Measurements from ENCODE around the gene FAM53A. TPM values are rescaled to one million over a fixed set of nuclear protein-coding genes. Genes with fewer than 3 reads are reported as not detected.

Gene FAM53A
- total and polyA plus RNA-seq, 5 donors: 1.1 to 1.6 (median 1.2) TPM

- H3K27me3 ChIP-seq (ENCODE audit: control insufficient read depth, insufficient read depth): no peaks in the 10 kb centered on the region
- no peaks in the 10 kb centered on the region for H3K9me3 ChIP-seq (ENCODE audit: control insufficient read depth, low read length)
- no peak for ATAC-seq
- peak in 2 of 3 donors; percentile 59 to 66 for DNase-seq
- intact Hi-C loops (cut with DNase I): no loop called here
- WGBS: 79% methylated on average over 37 of the region's 37 CpGs
- H3K4me3 ChIP-seq (ENCODE audit: low read length): no peak overlapping the region
- H3K4me1 ChIP-seq (ENCODE audit: control insufficient read depth, insufficient read depth, low read length): no peaks in the 10 kb centered on the region
- no peak overlapping the region for H3K27ac ChIP-seq (ENCODE audit: low read length)
These were observed 69.1 kb downstream of the FAM53A start for GRCh38 chr4:1614854-1615595.

GRCh38 chr4:1614502-1614853 lies 69.6 kb downstream of the FAM53A start:
- H3K27ac ChIP-seq (ENCODE audit: low read length): no peak overlapping the region
- DNase-seq (peak in 1 of 3 donors; percentile 45), ATAC-seq (no peak)
- no peaks in the 10 kb centered on the region for H3K27me3 ChIP-seq (ENCODE audit: control insufficient read depth, insufficient read depth)
- no peaks in the 10 kb centered on the region for H3K4me1 ChIP-seq (ENCODE audit: control insufficient read depth, insufficient read depth, low read length)
- no peak overlapping the region for H3K4me3 ChIP-seq (ENCODE audit: low read length)
- no peaks in the 10 kb centered on the region for H3K9me3 ChIP-seq (ENCODE audit: control insufficient read depth, low read length)
- WGBS: 87% methylated on average over 17 of the region's 17 CpGs
- intact Hi-C loops (cut with DNase I): no loop called here

DNA sequence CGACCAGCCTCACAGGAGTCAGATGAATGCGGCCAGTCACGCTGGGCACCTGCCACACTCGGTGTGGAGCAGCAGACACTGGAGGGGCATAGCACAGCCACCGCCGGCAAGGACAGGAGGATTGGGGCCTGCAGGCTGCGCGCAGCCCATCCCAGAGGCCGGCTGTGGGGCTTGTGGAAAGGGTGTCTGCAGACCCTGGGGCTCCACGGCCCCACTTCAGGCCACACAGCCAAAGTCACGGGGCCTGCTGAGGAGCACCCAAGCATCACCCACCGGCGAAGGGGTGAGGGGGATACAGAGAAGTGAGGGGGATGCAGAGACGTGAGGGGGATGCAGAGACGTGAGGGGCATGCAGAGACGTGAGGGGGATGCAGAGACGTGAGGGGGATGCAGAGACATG lies 70.1 kb downstream of the FAM53A start:
- 92% methylated on average over 17 of the region's 17 CpGs for WGBS

GRCh38 chr4:1613099-1613495 lies 71.0 kb downstream of the FAM53A start:
- 79% methylated on average over 9 of the region's 9 CpGs for WGBS
- intact Hi-C loops (cut with DNase I): no loop called here
- Histone ChIP-seq H3K27me3 (ENCODE audit: control insufficient read depth, insufficient read depth) (no peaks in the 10 kb centered on the region), H3K4me3 (ENCODE audit: low read length) (no peak overlapping the region), H3K4me1 (ENCODE audit: control insufficient read depth, insufficient read depth, low read length) (no peaks in the 10 kb centered on the region), H3K9me3 (ENCODE audit: control insufficient read depth, low read length) (no peaks in the 10 kb centered on the region), H3K27ac (ENCODE audit: low read length) (no peak overlapping the region)
- ATAC-seq (no peak), DNase-seq (peak in 1 of 3 donors; percentile 40)

More for the DNA sequence above, 70.1 kb downstream of the FAM53A start:
- ATAC-seq: no peak
- peak in 2 of 3 donors; percentile 16 to 35 for DNase-seq
- Histone ChIP-seq H3K27me3 (ENCODE audit: control insufficient read depth, insufficient read depth) (no peaks in the 10 kb centered on the region), H3K4me3 (ENCODE audit: low read length) (no peak overlapping the region), H3K27ac (ENCODE audit: low read length) (no peak overlapping the region), H3K4me1 (ENCODE audit: control insufficient read depth, insufficient read depth, low read length) (no peaks in the 10 kb centered on the region), H3K9me3 (ENCODE audit: control insufficient read depth, low read length) (no peaks in the 10 kb centered on the region)
- intact Hi-C loops (cut with DNase I): no loop called here

DNA sequence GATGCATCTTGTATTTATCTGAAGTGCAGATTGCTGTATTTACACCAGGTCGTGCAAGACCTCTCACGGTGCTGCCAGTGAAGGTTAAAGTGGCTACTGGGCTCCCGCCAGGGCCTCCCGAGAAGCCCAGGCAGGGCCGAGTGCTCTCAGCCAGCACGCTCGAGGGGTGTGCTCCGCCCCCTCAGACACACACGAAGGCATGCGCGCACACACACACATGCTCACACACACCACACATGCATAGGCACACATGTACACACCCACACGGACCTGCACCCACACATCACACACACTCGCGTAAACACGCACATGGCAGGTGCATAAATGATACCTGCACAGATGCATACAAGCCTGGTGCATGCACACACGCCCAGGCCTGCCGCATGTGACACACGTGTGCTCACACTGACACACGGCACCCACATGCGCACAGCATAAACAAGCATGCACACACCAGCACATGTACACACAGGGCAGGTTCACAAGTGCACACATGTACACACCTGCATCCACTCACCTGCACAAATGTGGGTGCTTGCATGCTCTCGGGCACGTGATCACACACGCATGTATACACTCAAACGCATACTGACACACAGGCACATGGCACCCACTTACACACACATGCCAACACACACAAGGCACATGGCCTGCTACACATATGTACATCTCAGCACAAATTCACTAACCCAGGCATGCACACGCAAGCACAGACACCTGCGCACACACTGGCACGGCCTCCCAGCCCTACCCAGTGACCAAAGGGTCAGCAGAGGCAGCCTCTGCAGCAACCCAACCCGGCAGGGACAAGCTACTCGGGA lies 71.6 kb downstream of the FAM53A start:
- intact Hi-C loops (cut with DNase I): no loop called here

DNA sequence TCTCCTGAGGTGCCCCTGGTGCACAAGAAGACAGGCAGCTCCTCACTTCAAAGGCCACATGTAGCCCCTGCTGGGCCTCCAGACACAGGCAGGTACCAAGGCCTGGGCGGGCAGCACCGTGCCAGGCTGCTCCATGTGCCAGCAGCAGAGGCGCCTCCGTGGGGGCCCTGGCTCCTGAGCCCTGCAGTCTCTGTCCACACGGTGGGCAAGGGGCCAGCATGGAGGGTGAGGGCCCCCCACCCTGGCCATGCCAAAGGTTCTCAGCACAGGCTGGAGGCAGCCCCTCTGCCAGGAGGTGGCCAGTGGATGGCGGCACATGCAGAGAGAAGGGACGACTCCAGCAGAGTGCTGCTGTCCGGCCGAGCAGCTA lies 72.6 kb downstream of the FAM53A start:
- H3K9me3 ChIP-seq (ENCODE audit: control insufficient read depth, low read length): no peaks in the 10 kb centered on the region
- no peak overlapping the region for H3K4me3 ChIP-seq (ENCODE audit: low read length)
- WGBS: 73% methylated on average over 9 of the region's 9 CpGs
- peak; percentile 14 to 53 (median 50) for DNase-seq
- no peak for ATAC-seq
- no peaks in the 10 kb centered on the region for H3K27me3 ChIP-seq (ENCODE audit: control insufficient read depth, insufficient read depth)
- no peak overlapping the region for H3K27ac ChIP-seq (ENCODE audit: low read length)
- intact Hi-C loops (cut with DNase I): no loop called here
- no peaks in the 10 kb centered on the region for H3K4me1 ChIP-seq (ENCODE audit: control insufficient read depth, insufficient read depth, low read length)

More for the DNA sequence above, 71.6 kb downstream of the FAM53A start:
- whole genome bisulfite sequencing: 83% methylated on average over 29 of the region's 29 CpGs
- ATAC-seq (no peak), DNase-seq (peak; percentile 8 to 47 (median 31))
- H3K27me3 ChIP-seq (ENCODE audit: control insufficient read depth, insufficient read depth): no peaks in the 10 kb centered on the region
- H3K9me3 ChIP-seq (ENCODE audit: control insufficient read depth, low read length): no peaks in the 10 kb centered on the region
- H3K4me1 ChIP-seq (ENCODE audit: control insufficient read depth, insufficient read depth, low read length): no peaks in the 10 kb centered on the region
- H3K4me3 ChIP-seq (ENCODE audit: low read length): no peak overlapping the region
- no peak overlapping the region for H3K27ac ChIP-seq (ENCODE audit: low read length)

GRCh38 chr4:1610791-1611500 lies 73.2 kb downstream of the FAM53A start:
- ATAC-seq (peak in 1 of 2 donors; percentile 12), DNase-seq (peak; percentile 10 to 38 (median 38))
- Histone ChIP-seq H3K4me1 (ENCODE audit: control insufficient read depth, insufficient read depth, low read length) (no peaks in the 10 kb centered on the region), H3K4me3 (ENCODE audit: low read length) (no peak overlapping the region), H3K27me3 (ENCODE audit: control insufficient read depth, insufficient read depth) (no peaks in the 10 kb centered on the region), H3K9me3 (ENCODE audit: control insufficient read depth, low read length) (no peaks in the 10 kb centered on the region), H3K27ac (ENCODE audit: low read length) (no peak overlapping the region)
- intact Hi-C loops (cut with DNase I): no loop called here
- WGBS: 81% methylated on average over 21 of the region's 21 CpGs

DNA sequence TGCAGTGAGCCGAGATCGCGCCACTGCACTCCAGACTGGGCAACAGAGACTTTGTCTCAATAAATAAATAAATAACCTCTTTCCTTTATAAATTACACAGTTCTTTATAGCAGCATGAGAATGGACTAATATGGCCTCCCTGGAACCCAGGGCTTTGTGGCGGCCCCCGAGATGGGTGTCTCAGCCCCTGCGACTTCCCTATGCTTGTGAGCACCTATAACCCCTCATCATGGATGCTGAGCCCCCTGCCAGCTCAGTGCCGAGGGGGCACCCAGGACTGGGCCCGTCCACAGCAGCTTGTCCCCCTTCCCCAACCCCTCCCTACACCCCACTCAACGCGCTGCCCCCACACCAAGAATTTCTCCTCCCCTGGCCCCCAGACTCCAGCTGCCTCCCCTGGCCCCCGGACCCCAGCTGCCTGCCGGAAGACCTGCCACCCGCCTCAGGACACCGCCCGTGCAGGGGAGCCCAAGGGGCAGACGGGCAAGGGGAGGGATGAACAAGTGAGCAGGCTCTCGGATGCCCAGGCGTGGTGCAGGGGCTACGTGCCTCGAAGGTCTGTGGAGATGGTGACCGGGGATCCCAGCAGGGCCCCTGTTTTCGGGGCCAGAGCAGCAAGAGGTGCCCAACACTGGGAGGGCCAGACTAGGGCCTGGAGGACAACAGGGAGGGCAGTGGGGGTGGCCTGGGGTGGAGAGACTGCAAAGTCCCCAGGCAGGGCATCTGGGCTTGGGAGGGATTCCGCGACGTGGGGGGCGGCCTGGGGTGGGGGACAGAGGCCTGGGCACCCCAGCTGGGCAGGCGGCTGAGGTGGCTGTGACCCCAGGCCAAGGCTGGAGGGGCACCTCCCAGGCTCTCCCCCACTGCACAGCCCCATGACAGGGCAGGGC lies 74.0 kb downstream of the FAM53A start:
- no peaks in the 10 kb centered on the region for H3K9me3 ChIP-seq (ENCODE audit: control insufficient read depth, low read length)
- intact Hi-C loops (cut with DNase I): no loop called here
- H3K27me3 ChIP-seq (ENCODE audit: control insufficient read depth, insufficient read depth): no peaks in the 10 kb centered on the region
- ATAC-seq: peak in 1 of 2 donors; percentile 12
- H3K27ac ChIP-seq (ENCODE audit: low read length): no peak overlapping the region
- WGBS: 93% methylated on average over 27 of the region's 27 CpGs
- no peaks in the 10 kb centered on the region for H3K4me1 ChIP-seq (ENCODE audit: control insufficient read depth, insufficient read depth, low read length)
- no peak overlapping the region for H3K4me3 ChIP-seq (ENCODE audit: low read length)
- DNase-seq: peak; percentile 8 to 51 (median 22)

- Histone ChIP-seq H3K4me1 (ENCODE audit: control insufficient read depth, insufficient read depth, low read length) (no peaks in the 10 kb centered on the region), H3K27ac (ENCODE audit: low read length) (no peak overlapping the region), H3K9me3 (ENCODE audit: control insufficient read depth, low read length) (no peaks in the 10 kb centered on the region), H3K27me3 (ENCODE audit: control insufficient read depth, insufficient read depth) (no peaks in the 10 kb centered on the region), H3K4me3 (ENCODE audit: low read length) (no peak overlapping the region)
- 76% methylated on average over 17 of the region's 17 CpGs for WGBS
- no peak for ATAC-seq
- DNase-seq: peak; percentile 3 to 22 (median 16)
- intact Hi-C loops (cut with DNase I): no loop called here
These were observed 75.2 kb downstream of the FAM53A start for GRCh38 chr4:1608821-1609500.
